ACC112 (cell line): ENCODE results near the gene NOC4L.
A peak's percentile ranks its signal among the peaks of the same experiment; 100 is the strongest.

Source experiments
- H2AFZ ChIP-seq: fragments of 200-600 bp; sonication (generic); one replicate; pipeline ENCODE4 v1.6.0; 2017; ENCODE audit warnings: antibody characterized with exemption, low read length; ENCODE audit not compliant: unreplicated experiment
- H3K27ac ChIP-seq: fragments of 200-600 bp; sonication (generic); 2 replicates; pipeline ENCODE4 v1.5.1; 2014; ENCODE audit warnings: low read depth, mild to moderate bottlenecking, antibody characterized with exemption, low read length, moderate library complexity
- H3K27me3 ChIP-seq: fragments of 200-600 bp; sonication (generic); 2 replicates; pipeline ENCODE4 v1.6.1; 2014; ENCODE audit warnings: mild to moderate bottlenecking, antibody characterized with exemption, low read length, moderate library complexity, mixed read lengths; ENCODE audit not compliant: insufficient read depth
- H3K36me3 ChIP-seq: fragments of 200-600 bp; sonication (generic); 2 replicates; pipeline ENCODE4 v1.6.1; 2016; ENCODE audit warnings: mild to moderate bottlenecking, antibody characterized with exemption, low read length, moderate library complexity, mixed read lengths; ENCODE audit not compliant: insufficient read depth
- H3K4me1 ChIP-seq: fragments of 200-600 bp; sonication (generic); one replicate; pipeline ENCODE4 v1.6.1; 2016; ENCODE audit warnings: low read length, mixed read lengths; ENCODE audit not compliant: insufficient read depth, unreplicated experiment, control insufficient read depth
- H3K4me3 ChIP-seq: fragments of 200-600 bp; sonication (generic); 2 replicates; pipeline ENCODE4 v1.5.1; 2014; ENCODE audit warnings: mild to moderate bottlenecking, low read depth, low read length
- H3K79me2 ChIP-seq: fragments of 200-600 bp; sonication (generic); one replicate; pipeline ENCODE4 v1.6.0; 2016; ENCODE audit warnings: low read length; ENCODE audit not compliant: control insufficient read depth, unreplicated experiment, insufficient read depth

The NOC4L gene

GRCh38 chr12:132186857-132187620 is 42.8 kb downstream of the NOC4L start:
- peaks cover 40% of the 10 kb centered on the region for H3K27me3 ChIP-seq
- no peak overlapping the region for H3K27ac ChIP-seq
- no peak overlapping the region for H3K4me3 ChIP-seq
- peaks cover 6% of the 10 kb centered on the region for H3K4me1 ChIP-seq
- no peak overlapping the region for H2AFZ ChIP-seq
- no peaks in the 10 kb centered on the region for H3K36me3 ChIP-seq
- no peaks in the 10 kb centered on the region for H3K79me2 ChIP-seq

DNA sequence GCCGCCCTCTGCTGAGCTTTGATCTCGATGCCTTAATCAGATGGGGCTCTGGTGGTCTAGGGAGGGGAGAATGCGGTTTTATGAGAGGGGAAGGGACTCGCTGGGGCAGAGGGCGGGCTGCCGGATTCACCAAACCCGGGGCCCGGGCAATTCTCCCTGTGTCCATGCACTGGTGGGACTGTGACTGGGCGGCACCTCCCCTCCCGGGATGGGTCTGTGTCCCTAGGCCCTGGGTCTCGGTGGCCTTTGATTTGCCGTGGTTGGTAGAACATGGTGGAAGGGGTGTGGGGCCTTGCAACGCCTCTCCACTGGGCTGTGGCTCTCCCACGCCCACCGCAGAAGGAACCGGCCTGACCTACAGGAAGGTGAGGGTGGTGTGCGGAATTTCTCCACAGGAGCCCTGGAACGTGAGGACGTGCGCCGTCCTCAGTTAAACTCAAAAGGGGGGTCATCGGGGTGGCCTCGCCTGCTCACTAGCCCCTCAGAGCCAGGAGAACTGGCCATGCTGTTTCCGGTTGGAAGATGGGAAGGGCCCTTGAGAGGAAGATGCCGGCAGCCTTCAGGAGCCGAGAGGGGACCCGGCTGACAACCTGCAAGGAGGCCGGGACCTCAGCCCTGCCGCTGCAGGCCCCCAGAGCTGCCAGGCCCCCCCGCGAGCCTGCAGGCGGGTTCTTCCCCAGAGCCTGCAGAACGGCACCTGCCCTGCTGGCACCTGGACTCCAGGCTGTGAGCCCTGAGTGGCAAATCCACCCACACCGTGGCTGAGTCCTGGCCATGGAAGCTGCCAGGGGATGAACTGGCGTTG is 43.6 kb downstream of the NOC4L start:
- no peaks in the 10 kb centered on the region for H3K79me2 ChIP-seq
- H3K27me3 ChIP-seq: peaks cover 40% of the 10 kb centered on the region
- H3K4me1 ChIP-seq: peaks cover 6% of the 10 kb centered on the region
- no peaks in the 10 kb centered on the region for H3K36me3 ChIP-seq
- no peak overlapping the region for H2AFZ ChIP-seq
- H3K27ac ChIP-seq: no peak overlapping the region
- no peak overlapping the region for H3K4me3 ChIP-seq

GRCh38 chr12:132188451-132188901 is 44.2 kb downstream of the NOC4L start:
- Histone ChIP-seq H3K4me3 (peak overlapping the region; percentile 81; the same call in 1 of the 2 replicates), H3K27ac (no peak overlapping the region), H3K4me1 (peaks cover 6% of the 10 kb centered on the region), H3K79me2 (no peaks in the 10 kb centered on the region), H2AFZ (no peak overlapping the region), H3K27me3 (peaks cover 34% of the 10 kb centered on the region), H3K36me3 (no peaks in the 10 kb centered on the region)

GRCh38 chr12:132188916-132189325 is 44.7 kb downstream of the NOC4L start:
- Histone ChIP-seq H3K79me2 (no peaks in the 10 kb centered on the region), H3K4me3 (peak overlapping the region; percentile 81), H3K27me3 (peaks cover 31% of the 10 kb centered on the region), H3K36me3 (no peaks in the 10 kb centered on the region), H3K27ac (no peak overlapping the region), H2AFZ (no peak overlapping the region), H3K4me1 (peaks cover 6% of the 10 kb centered on the region)

DNA sequence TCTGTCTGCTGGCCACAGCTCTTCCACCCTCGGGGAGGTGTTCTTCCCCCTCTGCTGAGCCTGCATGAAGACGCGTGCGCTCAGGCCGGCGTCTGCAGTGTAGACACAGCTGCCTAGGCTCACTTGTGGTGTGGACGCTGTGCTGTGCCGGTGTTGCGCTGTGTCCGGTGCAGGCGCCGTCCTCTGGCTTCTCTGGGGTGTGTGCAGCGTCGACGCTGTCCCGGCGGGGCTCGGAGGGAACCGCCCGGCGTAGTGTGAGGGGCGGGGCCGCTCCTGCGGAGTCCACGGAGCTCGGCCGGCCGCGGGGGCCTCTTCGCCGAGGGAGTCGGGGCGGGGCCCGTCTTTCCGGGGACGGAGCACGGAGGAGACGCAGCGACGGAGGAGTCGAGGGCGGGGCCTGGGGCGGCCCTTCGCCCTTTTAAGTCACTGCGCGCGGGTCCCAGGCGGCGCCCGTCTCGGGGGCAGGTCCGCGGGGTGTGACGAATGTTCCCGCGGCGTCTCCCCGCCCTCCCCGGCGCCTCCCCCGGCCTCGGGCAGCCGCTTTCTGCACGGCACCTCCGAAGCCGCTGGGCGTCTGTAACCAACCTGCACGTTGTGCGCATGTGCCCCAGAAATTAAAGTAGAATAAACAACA is 45.2 kb downstream of the NOC4L start:
- peaks cover 26% of the 10 kb centered on the region for H3K27me3 ChIP-seq
- peak overlapping the region; percentile 18; the same call in 1 of the 2 replicates for H3K27ac ChIP-seq
- peak overlapping the region; percentile 90 for H2AFZ ChIP-seq
- peak overlapping the region; percentile 81 for H3K4me3 ChIP-seq
- H3K4me1 ChIP-seq: peaks cover 6% of the 10 kb centered on the region
- no peaks in the 10 kb centered on the region for H3K36me3 ChIP-seq
- no peaks in the 10 kb centered on the region for H3K79me2 ChIP-seq

- Histone ChIP-seq H3K36me3 (no peaks in the 10 kb centered on the region), H3K4me1 (peaks cover 6% of the 10 kb centered on the region), H3K27me3 (peaks cover 20% of the 10 kb centered on the region), H3K4me3 (peak overlapping the region; percentile 81), H3K27ac (peak overlapping the region; percentile 18; the same call in 1 of the 2 replicates), H2AFZ (peak overlapping the region; percentile 90), H3K79me2 (no peaks in the 10 kb centered on the region)
Observed at GRCh38 chr12:132190012-132190755, 45.9 kb downstream of the NOC4L start.

- H3K36me3 ChIP-seq: no peaks in the 10 kb centered on the region
- H3K4me3 ChIP-seq: peak overlapping the region; percentile 81
- no peak overlapping the region for H3K27ac ChIP-seq
- H3K79me2 ChIP-seq: no peaks in the 10 kb centered on the region
- H2AFZ ChIP-seq: no peak overlapping the region
- peaks cover 12% of the 10 kb centered on the region for H3K27me3 ChIP-seq
- H3K4me1 ChIP-seq: peaks cover 6% of the 10 kb centered on the region
Observed at GRCh38 chr12:132190834-132191500, 46.7 kb downstream of the NOC4L start.

DNA sequence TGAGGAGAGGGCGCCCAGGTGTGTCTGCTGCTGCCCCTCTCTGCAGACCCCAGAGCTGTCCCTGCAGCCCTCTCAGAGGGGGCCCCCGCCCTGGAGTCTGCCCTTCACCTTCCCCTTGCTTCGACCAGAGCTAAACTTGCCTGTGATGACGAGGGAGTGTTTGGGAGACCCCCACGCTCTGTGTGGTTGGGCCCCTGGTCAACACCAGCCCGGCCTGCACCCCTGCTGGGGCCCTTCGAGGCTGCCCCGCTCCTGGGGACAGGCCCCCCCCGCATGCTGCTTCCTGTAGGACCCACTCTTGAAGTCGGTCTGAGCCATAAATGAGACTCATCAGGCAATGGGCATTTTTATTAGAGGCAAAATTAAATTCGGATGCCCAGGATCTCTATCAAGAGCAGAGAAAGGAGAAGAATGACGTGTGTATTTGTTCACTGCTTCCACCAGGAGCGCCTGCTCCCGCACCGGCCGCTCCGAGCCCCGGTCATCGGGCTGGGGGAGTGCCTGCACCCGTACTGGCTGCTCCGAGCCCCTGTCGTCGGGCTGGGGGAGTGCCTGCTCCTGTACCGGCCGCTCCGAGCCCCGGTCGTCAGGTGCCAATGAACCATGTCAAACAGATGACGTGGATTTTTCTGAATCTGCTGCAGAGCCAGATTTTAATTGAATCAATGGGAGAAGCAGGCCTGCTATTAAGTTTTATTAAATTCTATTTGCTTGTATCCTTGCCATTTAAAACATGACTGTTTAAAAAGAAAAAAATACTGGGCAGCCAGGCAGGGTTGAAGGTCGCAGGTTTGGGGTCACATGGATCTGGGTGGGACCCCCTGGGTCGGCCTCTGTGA is 47.7 kb downstream of the NOC4L start:
- no peaks in the 10 kb centered on the region for H3K79me2 ChIP-seq
- peaks cover 6% of the 10 kb centered on the region for H3K4me1 ChIP-seq
- no peak overlapping the region for H2AFZ ChIP-seq
- H3K27ac ChIP-seq: no peak overlapping the region
- no peaks in the 10 kb centered on the region for H3K36me3 ChIP-seq
- H3K27me3 ChIP-seq: 0 out of 2 replicates have a peak, but pooled peaks cover 2% of the 10 kb centered on the region
- no peak overlapping the region for H3K4me3 ChIP-seq

GRCh38 chr12:132194056-132194455 is 49.8 kb downstream of the NOC4L start:
- H3K27me3 ChIP-seq: no peaks in the 10 kb centered on the region
- no peaks in the 10 kb centered on the region for H3K36me3 ChIP-seq
- no peak overlapping the region for H3K27ac ChIP-seq
- H2AFZ ChIP-seq: no peak overlapping the region
- no peak overlapping the region for H3K4me3 ChIP-seq
- H3K4me1 ChIP-seq: peaks cover 6% of the 10 kb centered on the region
- no peaks in the 10 kb centered on the region for H3K79me2 ChIP-seq
